ENCODE results near the gene POLA1. TPM values are rescaled to one million over a fixed set of nuclear protein-coding genes. Genes with fewer than 3 reads are reported as not detected.
A peak's percentile ranks its signal among the peaks of the same experiment; 100 is the strongest.

POLA1 gene
- total RNA-seq, 1 donor from 2014 or later = 76.5 TPM

GRCh38 chrX:25003066-25003849 lies 309.5 kb downstream of the POLA1 start:
- TF ChIP-seq, protein P1, sequence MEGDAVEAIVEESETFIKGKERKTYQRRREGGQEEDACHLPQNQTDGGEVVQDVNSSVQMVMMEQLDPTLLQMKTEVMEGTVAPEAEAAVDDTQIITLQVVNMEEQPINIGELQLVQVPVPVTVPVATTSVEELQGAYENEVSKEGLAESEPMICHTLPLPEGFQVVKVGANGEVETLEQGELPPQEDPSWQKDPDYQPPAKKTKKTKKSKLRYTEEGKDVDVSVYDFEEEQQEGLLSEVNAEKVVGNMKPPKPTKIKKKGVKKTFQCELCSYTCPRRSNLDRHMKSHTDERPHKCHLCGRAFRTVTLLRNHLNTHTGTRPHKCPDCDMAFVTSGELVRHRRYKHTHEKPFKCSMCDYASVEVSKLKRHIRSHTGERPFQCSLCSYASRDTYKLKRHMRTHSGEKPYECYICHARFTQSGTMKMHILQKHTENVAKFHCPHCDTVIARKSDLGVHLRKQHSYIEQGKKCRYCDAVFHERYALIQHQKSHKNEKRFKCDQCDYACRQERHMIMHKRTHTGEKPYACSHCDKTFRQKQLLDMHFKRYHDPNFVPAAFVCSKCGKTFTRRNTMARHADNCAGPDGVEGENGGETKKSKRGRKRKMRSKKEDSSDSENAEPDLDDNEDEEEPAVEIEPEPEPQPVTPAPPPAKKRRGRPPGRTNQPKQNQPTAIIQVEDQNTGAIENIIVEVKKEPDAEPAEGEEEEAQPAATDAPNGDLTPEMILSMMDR (conservative IDR thresholded peaks at IDR 0.05) = no peak
- H3K27me3 Mint-ChIP-seq (ENCODE audit: low read depth) = peaks cover 91% of the 10 kb centered on the region
- DNase-seq (ENCODE audit: low read depth, low spot score) = no peak
- H3K27ac Mint-ChIP-seq (ENCODE audit: unreplicated experiment) = no peak overlapping the region
- H3K9me3 Mint-ChIP-seq = no peaks in the 10 kb centered on the region
- peaks cover 8% of the 10 kb centered on the region for H3K36me3 Mint-ChIP-seq (ENCODE audit: low read depth)
- peak overlapping the region; percentile 82 for H3K4me3 Mint-ChIP-seq
- H3K4me1 Mint-ChIP-seq = peaks cover 37% of the 10 kb centered on the region

- peaks cover 95% of the 10 kb centered on the region for H3K27me3 Mint-ChIP-seq (ENCODE audit: low read depth)
- no peaks in the 10 kb centered on the region for H3K9me3 Mint-ChIP-seq
- H3K36me3 Mint-ChIP-seq (ENCODE audit: low read depth) = peaks cover 8% of the 10 kb centered on the region
- TF ChIP-seq, protein P1 (conservative IDR thresholded peaks at IDR 0.05) = no peak
- H3K27ac Mint-ChIP-seq (ENCODE audit: unreplicated experiment) = no peak overlapping the region
- DNase-seq (ENCODE audit: low read depth, low spot score) = no peak
- H3K4me3 Mint-ChIP-seq = peak overlapping the region; percentile 82
- H3K4me1 Mint-ChIP-seq = peaks cover 37% of the 10 kb centered on the region
Observed at GRCh38 chrX:25004040-25004439, 310.3 kb downstream of the POLA1 start.

DNA sequence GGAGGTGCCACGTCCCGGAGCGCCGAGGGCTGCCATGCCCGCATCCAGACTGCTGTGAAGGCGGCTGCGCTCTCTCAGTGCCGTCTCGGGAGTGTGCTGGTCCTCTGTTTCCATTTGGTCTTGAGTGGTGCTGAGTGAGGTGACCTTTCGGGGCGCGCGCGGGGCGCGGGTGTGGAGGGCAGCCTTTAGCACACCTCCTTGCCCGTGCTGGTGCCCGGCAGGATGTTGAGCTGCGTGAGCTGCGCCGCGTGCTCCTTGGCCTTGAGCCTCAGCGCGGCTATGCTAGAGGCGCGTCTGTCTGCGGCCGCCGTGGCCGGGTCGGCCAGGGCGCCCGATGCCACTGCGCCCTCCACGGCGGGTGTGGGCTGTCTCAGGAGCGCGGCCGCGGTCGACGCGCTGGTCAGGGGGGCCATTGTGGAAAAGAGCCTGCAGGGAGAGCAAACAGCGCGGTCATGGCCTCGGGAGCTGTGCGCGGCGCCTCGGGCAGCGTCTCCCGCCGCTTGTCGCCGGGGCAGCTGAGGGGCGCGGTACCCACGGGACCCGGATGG lies 310.8 kb downstream of the POLA1 start:
- TF ChIP-seq, protein P1 (conservative IDR thresholded peaks at IDR 0.05) = no peak
- Mint-ChIP-seq H3K9me3 (no peaks in the 10 kb centered on the region), H3K4me3 (peak overlapping the region; percentile 82), H3K4me1 (peaks cover 34% of the 10 kb centered on the region), H3K27ac (ENCODE audit: unreplicated experiment) (no peak overlapping the region), H3K36me3 (ENCODE audit: low read depth) (peaks cover 8% of the 10 kb centered on the region), H3K27me3 (ENCODE audit: low read depth) (peaks cover 95% of the 10 kb centered on the region)
- no peak for DNase-seq (ENCODE audit: low read depth, low spot score)

GRCh38 chrX:25005034-25005381 lies 311.3 kb downstream of the POLA1 start:
- H3K27ac Mint-ChIP-seq (ENCODE audit: unreplicated experiment) = no peak overlapping the region
- peaks cover 95% of the 10 kb centered on the region for H3K27me3 Mint-ChIP-seq (ENCODE audit: low read depth)
- no peak overlapping the region for H3K4me3 Mint-ChIP-seq
- H3K4me1 Mint-ChIP-seq = peaks cover 34% of the 10 kb centered on the region
- H3K36me3 Mint-ChIP-seq (ENCODE audit: low read depth) = peaks cover 8% of the 10 kb centered on the region
- no peaks in the 10 kb centered on the region for H3K9me3 Mint-ChIP-seq
- DNase-seq (ENCODE audit: low read depth, low spot score) = no peak
- TF ChIP-seq, protein P1 (conservative IDR thresholded peaks at IDR 0.05) = no peak

DNA sequence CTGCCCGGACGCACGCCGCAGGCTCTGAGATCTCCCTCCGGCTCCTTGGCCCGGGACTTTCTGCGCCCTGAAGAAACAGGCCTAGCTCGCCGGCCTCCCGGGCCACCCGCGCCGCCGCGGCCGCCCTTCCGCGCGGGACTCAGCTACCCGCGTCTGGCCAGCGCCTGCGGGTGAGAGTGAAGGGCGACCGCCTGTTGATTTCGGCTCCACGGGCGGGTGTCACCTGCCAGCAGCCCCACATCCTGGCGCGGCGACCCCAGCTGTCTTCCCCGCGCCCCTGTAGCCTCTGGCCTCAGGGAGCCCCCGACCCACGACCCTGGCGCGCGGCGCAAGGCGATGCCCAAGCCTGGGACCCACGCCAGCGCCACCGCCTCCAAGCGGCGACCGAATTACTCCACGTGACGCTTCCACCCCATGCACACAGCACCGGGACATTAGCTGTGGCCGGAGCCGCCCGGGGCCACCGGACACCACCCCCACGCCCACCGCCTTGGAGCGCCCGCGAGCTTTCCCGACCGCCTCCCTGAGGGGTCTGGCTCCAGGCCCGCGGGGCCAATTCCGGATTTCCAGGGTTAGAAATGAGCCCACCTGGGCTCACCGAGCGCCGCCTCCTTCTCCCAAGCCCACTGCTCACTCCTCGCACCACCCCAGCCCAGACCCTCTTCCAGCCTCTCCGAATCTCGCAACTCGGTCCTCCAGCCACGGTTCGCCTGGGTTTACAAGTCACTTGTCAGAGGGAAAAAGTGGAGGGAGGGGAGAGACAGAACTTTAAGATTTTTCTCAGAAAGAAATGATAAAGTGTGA lies 311.9 kb downstream of the POLA1 start:
- peaks cover 95% of the 10 kb centered on the region for H3K27me3 Mint-ChIP-seq (ENCODE audit: low read depth)
- no peak overlapping the region for H3K27ac Mint-ChIP-seq (ENCODE audit: unreplicated experiment)
- H3K4me1 Mint-ChIP-seq = peaks cover 34% of the 10 kb centered on the region
- H3K4me3 Mint-ChIP-seq = no peak overlapping the region
- no peak for DNase-seq (ENCODE audit: low read depth, low spot score)
- H3K9me3 Mint-ChIP-seq = no peaks in the 10 kb centered on the region
- peaks cover 6% of the 10 kb centered on the region for H3K36me3 Mint-ChIP-seq (ENCODE audit: low read depth)
- TF ChIP-seq, protein P1 (conservative IDR thresholded peaks at IDR 0.05) = no peak
